HG02759 (cell line): ENCODE measurements around the gene GBP1.
"Not testable (repeated sequence)": the region's sequence is repeated elsewhere in the genome, so short reads cannot be mapped to it uniquely, and the experiment has no call there.

ENCODE experiments used
- ATAC-seq: cut with Tn5 transposase; IDR thresholded peaks from one replicate; pipeline ENCODE4 v1.9.1; 2021; ENCODE audit warnings: mild to moderate bottlenecking, moderate library complexity; ENCODE audit not compliant: unreplicated experiment

Gene GBP1

DNA sequence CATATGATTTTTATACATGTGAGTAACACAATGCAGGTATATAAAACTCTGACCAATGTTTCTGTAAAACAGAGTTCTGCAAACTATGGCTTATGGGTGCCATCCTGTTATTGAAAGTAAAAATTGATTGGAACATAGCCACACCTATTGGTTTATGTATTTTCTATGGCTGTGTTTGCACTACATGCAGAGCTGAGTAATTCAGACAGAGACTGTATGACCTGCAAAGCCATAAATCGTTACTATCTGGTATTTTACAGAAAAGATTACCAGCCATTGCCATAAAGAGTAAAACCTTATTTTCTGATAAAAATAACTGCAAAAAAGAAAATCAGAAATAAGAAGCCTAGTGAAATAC, 13.1 kb downstream of the GBP1 start:
- no peak for ATAC-seq

DNA sequence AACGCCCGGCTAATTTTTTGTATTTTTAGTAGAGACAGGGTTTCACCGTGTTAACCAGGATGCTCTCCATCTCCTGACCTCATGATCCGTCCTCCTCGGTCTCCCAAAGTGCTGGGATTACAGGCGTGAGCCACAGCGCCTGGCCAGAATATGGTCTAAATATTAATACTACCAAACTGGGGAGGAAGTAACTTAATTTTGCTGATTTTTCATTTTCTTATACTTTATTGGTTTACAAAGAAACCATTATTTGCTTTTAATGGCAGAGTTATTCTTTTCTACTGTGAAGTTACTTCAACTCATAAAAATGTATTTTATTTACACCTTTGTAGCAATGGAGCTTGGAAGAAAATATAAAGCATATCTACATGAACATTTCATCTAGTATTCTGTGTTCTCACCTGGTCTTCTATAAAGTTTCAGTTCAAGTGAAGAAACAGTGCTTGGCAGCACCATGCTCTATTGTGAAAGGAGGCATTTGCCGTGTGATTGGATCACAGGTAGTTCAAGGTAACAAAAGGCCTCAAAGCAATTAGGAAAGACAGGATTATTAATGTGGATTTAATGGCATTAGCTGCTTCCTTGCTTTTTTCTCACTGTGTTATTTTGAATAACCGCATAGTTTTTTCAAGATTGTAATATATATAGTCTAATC, 13.6 kb downstream of the GBP1 start:
- ATAC-seq: no peak

- ATAC-seq: no peak
Measured at GRCh38 chr1:89050649-89051033, 14.4 kb downstream of the GBP1 start.

GRCh38 chr1:89049901-89050648, 14.9 kb downstream of the GBP1 start:
- ATAC-seq: not testable (repeated sequence)

DNA sequence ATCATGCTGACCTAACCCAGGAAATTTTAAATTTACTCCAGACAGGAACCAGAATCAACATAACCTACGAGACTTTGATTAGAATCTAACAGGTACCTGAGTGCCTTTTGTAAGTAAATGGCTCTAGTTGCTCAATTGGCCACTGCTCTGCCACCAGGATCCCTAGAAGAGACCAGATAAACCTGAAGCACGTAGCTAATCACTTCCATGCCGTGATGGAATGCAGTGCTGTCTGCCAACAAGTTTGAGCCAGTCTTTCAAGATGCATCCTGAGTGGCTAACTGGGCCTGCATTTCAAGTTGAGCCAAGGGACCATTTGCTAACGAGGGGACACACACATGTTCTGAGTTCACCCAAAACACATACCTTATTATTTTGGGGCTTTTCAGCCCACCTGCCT, 15.8 kb downstream of the GBP1 start:
- ATAC-seq: not testable (repeated sequence)

DNA sequence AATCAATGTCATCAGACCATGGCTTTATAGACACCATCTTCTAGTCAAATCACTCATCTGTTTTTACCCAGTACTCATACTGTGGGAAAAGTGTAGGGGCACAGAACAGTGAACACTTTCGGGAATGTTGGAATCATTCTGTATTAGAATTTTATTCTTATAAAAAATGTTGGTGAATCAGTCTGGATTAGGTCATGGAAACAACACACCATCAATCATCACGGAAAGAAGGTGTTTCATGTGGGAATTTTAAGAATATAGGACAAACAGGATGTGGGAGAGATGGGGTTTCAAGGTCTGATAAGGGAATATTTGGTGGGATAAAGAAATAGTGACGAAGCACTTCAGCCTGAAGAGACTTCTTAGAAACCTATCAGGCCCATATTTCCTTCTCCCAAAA, 17.3 kb downstream of the GBP1 start:
- ATAC-seq: no peak

- peak; percentile 62 for ATAC-seq
Measured at GRCh38 chr1:89046318-89047183, 18.5 kb downstream of the GBP1 start.

DNA sequence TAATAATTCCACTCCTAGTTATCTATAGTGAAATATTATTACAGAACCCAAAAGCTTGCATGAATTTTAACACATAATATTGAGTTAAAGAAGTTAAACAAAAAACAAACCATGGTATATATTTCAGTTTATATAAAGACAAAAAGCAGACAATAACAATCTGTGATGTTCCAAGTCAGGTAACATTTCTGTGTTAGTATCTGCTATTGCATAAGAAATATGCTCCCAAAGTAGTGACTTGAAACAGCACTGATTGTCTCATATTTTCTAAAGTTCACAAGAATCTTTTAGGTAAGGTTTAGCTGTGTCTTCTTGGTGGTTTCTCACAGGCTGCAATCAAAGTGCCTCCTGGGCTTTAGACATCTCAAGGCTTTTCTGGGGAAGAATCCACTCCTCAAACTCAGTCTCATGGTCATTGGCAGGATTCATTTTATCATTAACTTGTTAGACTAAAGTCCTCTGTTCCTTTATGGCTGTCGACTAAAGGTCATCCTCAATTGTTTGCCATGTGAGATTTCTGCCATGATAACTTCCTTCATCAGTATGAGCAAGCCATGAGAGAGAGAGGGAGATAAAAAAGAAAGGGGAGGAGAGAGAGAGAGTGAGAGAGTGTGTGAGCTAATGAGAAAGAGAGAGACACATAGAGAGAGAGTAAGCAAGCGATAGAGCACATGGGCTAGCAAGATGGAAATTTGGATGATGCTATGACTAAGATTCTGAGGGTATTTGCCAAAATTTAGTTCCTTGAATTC, 19.9 kb downstream of the GBP1 start:
- no peak for ATAC-seq

DNA sequence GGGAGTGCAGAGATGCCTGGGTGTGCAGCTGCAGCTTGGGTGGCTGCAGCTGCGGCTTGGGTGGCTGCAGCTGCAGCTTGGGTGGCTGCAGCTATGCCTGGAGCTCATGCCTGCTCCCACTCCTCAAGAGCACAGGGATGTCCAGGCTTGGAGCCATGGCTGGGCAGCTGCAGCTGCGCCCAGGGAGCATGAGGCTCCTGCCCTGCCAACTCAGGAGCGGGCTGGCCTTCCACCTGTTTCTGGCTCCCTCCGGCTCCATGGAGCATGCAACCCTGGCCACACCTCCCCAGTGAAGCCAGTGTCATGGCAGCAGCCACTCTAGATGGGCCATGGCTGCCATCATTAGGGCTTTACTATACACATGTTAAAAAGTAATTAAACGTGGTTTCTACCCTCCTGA, 21.1 kb downstream of the GBP1 start:
- ATAC-seq: no peak

- ATAC-seq: no peak
Measured at GRCh38 chr1:89042491-89042890, 22.5 kb downstream of the GBP1 start.

DNA sequence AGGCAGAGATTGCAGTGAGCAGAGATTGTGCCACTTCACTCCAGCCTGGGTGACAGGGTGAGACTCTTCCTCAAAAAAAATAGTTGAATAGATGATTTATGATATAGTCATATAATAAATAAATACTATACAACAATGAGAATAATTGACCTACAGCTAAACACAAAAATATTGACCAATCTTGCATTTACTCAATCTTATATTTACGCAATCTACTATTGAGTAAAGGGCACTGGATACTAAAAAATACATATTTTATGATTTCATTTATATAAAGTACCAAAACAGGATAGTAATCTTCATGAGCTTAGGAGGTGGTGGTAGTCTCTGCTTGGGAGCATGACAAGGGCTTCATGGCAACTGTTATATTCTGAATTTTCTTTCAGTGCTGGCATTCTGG, 23.3 kb downstream of the GBP1 start:
- no peak for ATAC-seq

GRCh38 chr1:89041119-89041641, 23.8 kb downstream of the GBP1 start:
- ATAC-seq: peak; percentile 97

DNA sequence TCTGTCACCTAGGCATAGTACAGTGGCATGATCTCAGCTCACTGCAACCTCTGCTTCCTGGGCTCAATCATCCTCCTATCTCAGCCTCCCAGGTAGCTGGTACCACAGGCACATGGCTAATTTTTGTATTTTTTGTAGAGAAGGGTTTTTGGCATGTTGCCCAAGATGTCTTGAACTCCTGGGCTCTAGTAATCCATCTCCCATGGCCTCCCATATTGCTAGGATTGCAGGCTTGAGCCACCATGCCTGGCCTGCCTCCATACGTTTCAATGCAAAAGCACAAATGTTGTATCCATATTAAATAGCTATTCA, 24.7 kb downstream of the GBP1 start:
- ATAC-seq: no peak

GRCh38 chr1:89037186-89037585, 27.8 kb downstream of the GBP1 start:
- ATAC-seq: no peak

GRCh38 chr1:89035080-89035479, 29.9 kb downstream of the GBP1 start:
- no peak for ATAC-seq

GRCh38 chr1:89034004-89034403, 31.0 kb downstream of the GBP1 start:
- ATAC-seq: not testable (repeated sequence)

DNA sequence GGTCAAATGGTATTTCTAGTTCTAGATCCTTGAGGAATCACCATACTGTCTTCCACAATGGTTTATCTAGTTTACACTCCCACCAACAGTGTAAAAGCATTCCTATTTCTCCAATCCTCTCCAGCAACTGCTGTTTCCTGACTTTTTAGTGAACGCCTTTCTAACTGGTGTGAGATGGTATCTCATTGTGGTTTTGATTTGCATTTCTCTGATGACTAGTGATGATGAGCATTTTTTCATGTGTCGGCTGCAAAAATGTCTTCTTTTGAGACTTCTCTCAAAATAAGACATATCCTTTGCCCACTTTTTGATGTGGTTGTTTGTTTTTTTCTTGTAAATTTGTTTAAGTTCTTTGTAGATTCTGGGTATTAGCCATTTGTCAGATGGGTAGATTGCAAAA, 36.0 kb downstream of the GBP1 start:
- ATAC-seq: not testable (repeated sequence)

DNA sequence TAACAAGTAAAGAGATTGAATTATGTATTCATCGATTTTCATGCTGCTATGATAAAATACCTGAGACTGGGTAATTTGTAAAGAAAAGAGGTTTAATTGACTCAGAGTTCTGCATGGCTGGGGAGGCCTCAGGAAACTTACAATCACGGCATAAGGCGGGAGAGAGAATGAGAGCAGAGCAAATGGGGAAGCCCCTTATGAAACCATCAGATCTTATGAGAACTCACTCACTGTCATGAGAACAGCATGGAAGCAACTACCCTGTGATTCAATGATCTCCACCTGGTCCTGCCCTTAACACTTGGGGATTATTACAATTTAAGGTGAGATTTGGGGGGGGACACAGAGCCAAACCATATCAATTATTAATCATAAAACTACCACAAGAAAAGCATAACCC, 39.1 kb downstream of the GBP1 start:
- no peak for ATAC-seq

DNA sequence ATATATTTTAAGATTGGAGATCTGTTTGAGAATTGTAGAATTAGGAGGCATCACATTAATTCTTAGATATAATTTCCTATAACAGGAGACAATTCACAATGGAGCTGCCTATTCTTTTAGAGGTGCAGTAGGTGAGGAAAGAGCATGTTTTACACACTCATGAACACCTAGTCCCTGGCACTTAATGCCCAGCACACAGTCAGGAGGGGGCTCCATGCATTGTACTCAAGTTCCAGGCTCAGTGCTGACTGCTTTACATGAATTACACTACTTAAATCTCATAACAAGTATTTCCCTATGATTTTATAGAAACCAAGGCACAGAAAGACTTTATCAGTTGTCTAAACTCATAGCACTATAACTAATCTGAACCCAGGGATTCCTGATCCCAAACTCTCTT, 42.0 kb downstream of the GBP1 start:
- no peak for ATAC-seq

DNA sequence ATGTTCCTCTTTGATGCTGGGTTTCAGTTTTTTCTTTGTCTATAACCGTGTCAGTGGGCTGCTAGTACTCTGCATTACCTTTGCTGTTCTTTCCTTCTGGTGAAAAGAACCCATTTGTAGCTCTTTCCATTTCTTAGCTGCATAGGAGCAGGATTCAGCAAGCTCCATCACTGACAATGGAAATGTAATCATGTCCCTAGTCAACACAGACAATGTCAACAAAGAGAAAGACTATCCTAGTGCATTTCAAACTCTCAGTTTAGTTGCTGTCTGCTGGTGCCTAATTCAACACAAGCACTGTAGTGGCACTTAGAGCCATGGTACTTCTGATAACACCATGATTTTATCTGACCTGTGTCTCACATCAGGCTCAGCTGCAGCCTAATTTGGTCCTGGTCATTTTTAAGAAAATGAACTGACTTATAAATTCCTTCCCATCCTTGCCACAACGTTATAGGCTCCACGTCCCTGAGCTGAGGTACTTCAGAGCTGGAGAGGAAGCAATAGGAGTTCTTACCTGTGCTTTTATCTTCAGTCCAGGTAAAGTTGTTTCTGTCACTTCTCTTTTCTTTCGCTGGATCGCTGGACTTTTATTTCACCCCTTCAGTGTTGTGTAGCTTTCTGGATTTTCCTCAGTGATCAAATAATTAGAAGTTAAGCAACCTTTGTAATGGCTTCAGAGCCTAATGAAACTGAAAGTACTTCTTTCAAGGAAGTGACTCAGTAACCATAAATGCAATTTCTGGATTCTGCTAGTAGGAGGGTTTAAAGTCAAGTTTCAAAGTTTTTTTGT, 42.6 kb downstream of the GBP1 start, which contains the start of gene GBP3:
GBP3 (minus strand) TSS at position 700 of the 793 bp plus-strand sequence. CDS start 2,145 bp downstream, outside the sequence.
- ATAC-seq: peak; percentile 80
